GM12864 (cell line): ENCODE data around the gene SRGAP3.

Source experiments
- DNase-seq: peaks from one replicate; pipeline ENCODE4 v3.0.0-alpha.2; 2011; ENCODE audit warnings: low read depth
- H3K4me3 ChIP-seq: 2 replicates; pipeline ENCODE4 v1.5.1; 2011; ENCODE audit warnings: mild to moderate bottlenecking, low read depth, low read length, control low read depth
- CTCF ChIP-seq: IDR thresholded peaks from 2 replicates; pipeline ENCODE4 v1.5.1; 2011; ENCODE audit warnings: low read depth, mild to moderate bottlenecking, moderate library complexity, low read length, control low read depth, inconsistent platforms; ENCODE audit errors: missing control alignments

The SRGAP3 gene

GRCh38 chr3:9247361-9247940, 2.0 kb downstream of the SRGAP3 start:
- no peak overlapping the region for H3K4me3 ChIP-seq
- TF ChIP-seq CTCF: no peak
- DNase-seq: no peak

- TF ChIP-seq CTCF: no peak
- no peak for DNase-seq
- H3K4me3 ChIP-seq: no peak overlapping the region
These were observed 3.3 kb downstream of the SRGAP3 start for GRCh38 chr3:9246189-9246588.

DNA sequence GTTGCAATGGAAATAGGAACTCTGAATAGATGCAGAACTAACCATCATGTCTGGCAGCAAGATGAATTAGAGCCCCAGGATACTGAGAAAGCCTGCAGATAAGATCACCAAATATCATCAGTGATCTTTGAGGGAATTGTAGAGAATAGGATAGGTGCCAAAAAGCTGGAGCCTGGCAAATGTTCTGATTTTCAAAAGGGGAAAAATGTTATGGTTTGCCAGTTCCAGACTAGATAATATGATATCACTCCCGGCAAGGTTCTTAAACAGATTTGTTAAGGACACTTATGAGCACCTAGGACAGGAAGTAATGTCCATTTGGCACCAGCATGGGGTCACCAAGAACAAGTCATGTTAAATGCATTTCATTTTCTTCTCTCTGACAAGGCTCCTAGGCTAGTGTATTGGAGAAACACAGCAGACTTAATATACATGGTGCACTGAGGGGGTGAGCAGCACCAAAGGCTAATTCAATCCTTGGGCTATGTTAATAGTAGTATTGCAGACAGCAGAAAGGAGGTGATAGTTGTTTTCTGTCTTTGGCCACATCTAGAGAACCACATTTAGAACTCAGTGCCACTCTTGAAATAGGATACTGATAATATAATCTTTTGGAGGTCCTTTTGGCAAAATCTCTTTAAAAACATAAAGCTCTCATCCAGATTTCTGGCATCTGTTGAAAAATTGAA, 4.8 kb downstream of the SRGAP3 start:
- no peak for TF ChIP-seq CTCF
- no peak for DNase-seq
- H3K4me3 ChIP-seq: no peak overlapping the region

DNA sequence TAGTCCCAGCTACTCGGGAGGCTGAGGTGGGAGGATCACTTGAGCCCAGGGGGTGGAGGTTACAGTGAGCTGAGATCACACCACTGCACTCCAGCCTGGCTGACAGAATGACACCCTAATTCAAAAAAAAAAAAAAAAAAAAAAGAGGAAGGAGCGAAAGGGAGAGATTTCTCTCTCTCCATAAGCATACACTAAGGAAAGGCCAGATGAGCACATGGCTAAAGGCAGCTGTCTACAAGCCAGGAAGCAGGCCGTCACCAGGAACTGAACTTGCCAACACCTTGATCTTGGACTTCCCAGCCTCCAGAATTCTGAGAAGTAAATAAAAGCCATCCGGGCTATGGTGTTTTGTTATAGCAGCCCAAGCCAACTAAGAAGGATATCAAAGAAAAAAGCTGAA, 7.5 kb downstream of the SRGAP3 start:
- H3K4me3 ChIP-seq: no peak overlapping the region
- no peak for TF ChIP-seq CTCF
- DNase-seq: no peak

DNA sequence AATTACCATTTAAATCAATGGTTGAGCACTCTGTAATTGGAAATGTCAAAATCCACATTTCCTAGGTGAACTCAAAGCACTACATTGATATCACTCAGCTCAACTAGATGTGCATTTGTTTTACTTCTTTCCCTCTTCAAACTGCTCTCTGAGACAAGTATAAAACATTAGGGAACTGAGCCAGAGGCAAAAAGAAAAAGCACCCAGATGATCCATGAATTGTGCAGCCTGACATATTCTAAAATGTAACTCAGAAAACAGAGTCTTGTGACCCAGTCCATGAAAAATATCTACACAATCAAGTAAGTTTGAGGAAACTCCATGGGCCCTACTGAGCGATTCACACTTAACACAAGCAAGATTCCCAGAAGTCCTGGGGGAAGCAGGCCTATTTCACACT, 9.8 kb downstream of the SRGAP3 start:
- no peak for TF ChIP-seq CTCF
- H3K4me3 ChIP-seq: no peak overlapping the region
- no peak for DNase-seq

GRCh38 chr3:9238721-9239295, 10.6 kb downstream of the SRGAP3 start:
- DNase-seq: no peak
- no peak for TF ChIP-seq CTCF
- no peak overlapping the region for H3K4me3 ChIP-seq
